ENCODE measurements around the gene JMJD1C.

- TF ChIP-seq CTCF (conservative IDR thresholded peaks at IDR 0.05) (no peak), ZFX (IDR thresholded peaks at IDR 0.05) (no peak)
Observed at GRCh38 chr10:63368365-63368764, 97.4 kb downstream of the JMJD1C start.

All from C4-2B (cell line).